HuH-7.5 (cell line): ENCODE results near the gene NT5C2.
"Not testable (repeated sequence)": the region's sequence is repeated elsewhere in the genome, so short reads cannot be mapped to it uniquely, and the experiment has no call there.

Source experiments
- DNase-seq: peaks from one replicate; pipeline ENCODE4 v3.0.0; 2011; ENCODE audit warnings: low spot score

Gene NT5C2

DNA sequence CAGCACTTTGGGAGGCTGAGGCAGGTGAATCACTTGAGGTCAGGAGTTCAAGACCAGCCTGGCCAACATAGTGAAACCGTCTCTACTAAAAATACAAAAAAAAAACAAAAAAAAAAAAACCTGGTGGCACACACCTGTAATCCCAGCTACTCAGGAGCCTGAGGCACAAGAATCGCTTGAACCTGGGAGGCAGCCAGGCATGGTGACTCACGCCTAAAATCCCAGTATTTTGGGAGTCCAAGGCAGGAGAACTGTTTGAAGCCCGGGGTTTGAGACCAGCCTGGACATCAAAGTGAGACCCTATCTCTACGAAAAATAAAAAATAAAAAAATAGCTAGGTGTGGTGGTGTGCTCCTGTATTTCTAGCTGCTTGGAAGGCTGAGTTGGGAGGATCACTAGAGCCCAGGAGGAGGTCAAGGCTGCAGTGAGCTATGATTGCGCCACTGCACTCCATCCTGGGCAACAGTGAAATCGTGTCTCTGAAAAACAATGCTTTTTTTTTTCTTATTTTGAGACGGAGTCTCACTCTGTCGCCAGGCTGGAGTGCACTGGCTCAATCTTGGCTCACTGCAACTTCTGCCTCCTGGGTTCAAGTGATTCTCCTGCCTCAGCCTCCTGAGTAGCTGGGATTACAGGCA is 29.2 kb downstream of the NT5C2 start:
- DNase-seq = not testable (repeated sequence)

DNA sequence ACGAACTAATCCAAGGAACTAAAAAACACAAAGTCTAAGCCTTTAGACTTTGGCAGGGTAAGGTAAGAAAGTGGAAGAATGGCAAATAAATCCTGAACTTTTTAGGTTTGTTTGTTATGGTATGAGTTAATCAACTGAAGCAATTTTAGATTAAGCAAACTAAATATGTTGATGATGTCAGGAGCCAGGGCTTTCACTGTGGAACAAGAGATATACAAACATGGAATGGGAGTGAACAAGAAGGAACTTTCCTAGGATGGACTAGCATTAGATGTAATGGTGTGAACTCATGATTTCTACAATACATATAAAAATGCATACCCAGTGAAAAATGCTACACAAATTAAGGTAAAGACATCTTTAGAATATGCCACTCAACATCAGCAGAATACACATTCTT is 35.8 kb downstream of the NT5C2 start:
- DNase-seq = no peak

DNA sequence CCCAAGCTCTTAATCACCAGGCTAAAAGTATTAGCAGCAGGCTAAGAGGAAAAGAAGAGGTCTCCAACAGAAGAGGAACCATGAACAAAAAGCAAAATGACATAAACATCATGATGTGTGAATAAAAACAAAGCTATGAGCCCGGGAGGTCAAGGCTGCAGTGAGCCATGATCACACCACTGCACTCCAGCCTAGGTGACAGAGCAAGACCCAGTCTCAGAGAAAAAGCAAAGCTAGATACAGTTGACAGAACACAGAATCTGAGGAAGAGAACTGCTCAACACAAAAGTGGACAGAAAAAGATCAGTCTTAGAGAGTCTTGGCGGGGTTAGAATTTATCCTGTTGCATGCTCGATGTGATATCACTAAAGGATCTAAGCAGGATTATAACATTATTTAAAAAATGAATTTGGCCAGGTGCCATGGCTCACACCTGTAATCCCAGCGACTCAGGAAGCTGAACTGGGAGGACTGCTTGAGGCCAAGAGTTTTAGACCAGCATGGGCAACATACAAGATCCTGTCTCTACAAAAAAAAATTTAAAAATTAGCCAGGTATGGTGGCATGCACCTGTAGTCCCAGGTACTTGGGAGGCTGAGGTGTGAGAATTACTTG is 37.5 kb downstream of the NT5C2 start:
- no peak for DNase-seq

DNA sequence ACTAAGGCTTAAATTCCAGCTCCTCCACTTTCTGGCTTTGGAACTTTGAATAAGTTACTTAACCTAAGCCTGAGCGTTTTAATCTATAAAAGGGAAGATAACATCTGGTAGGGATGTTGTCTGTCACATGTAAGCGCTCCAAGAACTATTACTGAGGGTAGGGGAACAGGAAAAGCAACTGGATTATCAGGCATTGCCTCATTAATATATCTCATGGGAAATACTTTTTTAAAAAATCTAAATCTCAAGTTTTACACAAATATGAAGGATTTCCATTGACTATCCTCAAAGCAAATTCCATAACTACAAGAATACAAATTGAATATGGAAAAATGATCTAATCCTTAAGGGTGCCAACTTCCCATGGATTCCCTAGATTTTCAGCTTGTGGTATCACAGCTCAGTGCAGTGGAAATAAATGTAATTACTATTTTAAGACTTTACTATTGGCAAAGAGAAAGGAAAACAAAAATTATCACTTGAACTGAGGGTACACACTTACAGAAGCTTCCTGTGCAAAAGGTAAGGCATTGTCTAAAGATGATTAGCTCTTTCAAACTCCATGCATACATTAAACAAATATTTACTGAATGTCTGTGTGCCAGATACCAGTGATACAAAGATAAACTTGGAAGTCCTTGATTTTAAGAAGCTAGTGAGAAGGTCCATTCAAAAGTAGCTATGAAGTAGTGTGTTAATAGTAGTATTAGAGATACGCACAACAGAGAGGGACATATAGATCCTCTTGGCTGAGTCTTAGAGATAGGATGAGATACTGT is 38.4 kb downstream of the NT5C2 start:
- DNase-seq = no peak

DNA sequence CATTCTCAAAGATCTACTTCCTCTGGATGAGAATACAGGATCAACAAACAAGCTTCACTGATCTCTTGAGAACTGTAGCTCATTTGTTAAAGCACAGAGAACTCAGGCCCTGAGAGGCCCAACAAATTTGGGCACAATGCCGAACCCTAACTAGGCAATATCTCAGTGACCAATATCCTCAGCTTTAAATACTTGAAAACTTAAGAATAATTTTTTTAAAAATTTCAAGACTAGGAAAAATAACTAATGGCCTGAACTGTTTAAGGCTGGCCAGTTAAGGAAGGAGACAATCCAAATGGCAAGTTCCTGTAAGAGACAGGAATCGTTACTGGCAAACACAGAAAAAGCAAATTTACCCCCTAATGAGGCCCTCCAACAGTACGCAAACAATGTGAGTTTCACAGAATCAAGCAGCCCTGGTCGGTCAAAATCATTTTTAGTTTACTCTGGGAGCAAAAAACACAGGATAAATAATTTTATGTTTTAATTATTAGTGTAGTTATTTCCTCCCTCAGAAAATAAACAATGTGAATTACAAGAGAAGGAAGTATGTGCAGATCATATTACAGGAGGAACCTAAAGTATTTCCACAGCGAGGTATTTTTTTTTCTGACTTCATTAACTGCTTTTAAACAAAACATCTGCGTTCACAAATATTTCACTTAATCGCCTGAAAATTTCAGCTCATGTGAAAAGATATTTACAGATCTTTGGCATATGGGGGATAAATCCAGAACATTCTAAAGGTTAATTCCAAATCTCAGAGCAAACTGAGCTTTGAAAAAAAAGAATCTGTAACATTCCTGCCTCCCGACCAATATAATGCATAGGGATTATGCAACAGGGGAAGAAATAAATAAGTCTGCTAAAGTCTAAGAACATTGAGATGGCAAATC is 39.5 kb downstream of the NT5C2 start:
- DNase-seq = no peak

DNA sequence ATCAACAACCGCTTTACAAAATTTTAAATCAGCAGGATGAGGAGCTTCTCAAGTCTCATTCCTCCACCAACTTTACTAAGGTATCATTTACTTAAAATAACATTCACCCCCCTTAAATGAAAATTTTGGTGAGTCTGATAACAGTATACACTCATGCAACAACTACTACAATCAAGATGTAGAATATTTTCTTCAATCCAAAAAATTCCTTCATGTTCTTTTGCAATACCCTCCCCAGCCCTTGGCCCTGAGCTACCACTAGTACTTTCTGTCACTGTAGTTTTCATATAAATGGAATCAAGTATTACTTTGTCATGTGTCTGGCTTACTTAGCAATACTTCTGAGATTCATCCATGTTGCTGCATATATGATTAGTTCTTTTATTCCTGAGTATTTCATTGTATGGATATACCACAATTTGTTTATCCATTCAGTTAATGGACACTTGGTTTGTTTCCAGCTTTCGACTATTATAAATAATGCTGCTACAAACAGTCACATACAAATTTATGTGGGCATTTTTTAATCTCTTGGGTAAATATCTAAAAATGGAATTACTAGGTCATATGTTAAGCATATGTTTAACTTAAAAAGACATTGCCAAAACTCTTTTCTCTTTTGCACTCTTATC is 43.0 kb downstream of the NT5C2 start:
- DNase-seq = no peak

DNA sequence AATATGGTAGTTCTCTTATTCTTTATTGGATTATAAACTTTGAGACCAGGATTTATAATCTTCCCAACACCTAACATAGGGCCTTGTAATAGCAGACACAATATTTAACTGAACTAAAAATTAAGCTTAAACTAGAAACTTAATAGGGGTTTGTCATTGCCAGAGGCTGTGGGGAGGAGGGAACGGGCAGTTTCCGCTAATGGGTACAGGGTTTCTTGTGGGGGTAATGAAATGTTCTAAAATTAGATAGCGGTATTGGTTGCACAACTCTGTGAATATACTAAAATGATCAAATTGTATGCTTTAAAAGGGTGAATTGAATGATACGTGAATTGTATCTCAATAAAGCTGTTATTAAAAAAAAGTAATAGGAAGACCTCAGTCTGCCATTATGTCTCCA is 45.4 kb downstream of the NT5C2 start:
- DNase-seq = no peak

DNA sequence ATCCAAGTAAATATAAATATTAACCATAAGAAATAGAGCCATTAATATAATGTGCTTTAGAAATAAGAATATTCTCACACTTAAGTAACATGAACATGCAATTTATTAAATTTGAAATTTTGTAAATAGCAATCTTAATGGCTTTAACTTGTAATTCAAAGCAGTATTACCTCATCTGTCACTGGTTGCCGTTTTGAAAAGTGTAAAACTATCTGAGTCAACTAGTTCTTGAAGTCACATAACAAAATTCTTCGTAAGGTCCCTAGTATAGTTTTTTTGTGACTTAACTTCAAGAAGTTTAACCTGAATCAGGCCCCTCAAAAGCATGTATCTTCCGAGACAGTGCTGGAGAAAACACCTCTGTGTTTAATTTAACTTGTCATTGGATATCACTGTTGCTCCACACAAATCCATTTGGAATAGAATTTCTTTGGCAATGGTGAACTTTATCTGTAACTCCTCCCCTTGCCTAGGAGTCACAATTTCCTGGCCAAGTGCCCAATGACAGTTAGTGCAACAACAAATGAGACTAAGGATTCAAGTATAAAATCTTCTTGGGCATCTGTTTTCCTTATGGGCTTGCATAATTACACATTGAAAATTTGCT is 47.1 kb downstream of the NT5C2 start:
- DNase-seq = no peak

DNA sequence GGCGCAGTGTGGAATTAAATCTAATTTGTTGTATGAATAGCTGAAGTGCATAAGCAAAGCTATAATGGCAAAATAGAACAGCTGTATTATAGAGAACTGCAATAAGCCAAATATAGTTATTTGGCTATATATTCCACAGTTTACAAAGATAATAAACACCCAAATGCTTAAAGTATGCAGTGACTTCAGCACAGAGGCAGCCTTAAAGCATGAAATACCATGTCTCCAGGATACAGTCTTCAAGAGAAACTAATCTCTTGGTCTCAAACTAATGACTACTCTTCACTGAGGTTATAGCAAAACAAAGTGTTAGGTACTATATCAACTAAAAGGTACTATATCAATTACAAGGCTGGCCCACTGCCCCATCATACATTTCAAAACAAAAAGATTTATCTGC is 48.0 kb downstream of the NT5C2 start:
- no peak for DNase-seq

DNA sequence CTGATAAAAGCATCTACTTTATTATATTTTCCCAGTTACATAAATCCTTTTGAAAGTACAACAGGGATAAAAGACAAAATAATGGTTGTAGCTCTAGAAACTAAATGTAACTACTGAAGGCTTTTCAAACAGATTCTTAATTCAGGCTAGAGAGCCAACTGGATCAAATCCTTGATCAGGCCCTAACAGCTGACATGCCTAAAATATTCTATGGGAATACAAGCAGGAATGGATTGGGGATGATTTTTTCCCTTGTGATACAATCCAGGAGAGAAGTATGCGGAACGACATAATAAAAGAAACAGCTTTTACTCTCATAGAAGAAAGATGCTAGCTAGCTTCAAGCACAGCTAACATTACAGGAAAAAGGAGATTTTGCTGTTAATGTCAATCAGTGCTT is 49.0 kb downstream of the NT5C2 start:
- DNase-seq = no peak

DNA sequence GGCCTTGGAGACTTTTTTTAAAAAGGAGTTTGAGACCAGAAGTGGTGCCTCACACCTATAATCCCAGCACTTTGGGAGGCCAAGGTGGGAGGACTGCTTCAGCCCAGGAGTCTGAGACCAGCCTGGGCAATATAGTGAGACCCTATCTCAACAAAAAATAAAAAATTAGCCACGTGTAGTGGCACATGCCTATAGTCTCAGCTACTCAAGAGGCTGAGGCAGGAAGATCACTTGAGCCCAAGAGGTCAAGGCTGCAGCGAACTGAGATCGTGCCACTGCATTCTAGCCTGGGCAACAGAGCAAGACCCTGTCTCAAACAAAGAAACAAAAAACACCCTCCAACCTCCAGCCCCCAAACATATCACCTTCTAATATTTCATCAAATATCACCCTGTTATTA is 49.4 kb downstream of the NT5C2 start:
- DNase-seq = not testable (repeated sequence)

DNA sequence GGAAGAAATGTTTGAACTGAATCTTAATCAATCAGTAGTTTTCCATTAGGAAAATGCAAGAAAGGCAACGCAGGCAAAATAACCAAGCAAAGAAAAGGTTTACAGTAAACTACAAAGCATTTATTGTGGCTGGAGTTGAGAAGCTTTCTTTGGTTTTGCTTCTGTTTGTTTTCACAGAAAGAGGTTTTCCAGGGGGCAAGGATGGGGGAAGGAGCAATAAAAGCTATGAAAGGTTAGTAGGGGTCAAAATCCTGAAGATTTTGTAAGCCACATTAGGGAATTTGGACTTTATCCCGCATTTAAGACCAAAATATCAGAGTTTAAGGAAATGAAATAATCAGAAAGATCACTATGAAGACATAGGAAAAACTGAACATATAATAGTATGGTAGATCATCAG is 51.1 kb downstream of the NT5C2 start:
- DNase-seq = no peak

DNA sequence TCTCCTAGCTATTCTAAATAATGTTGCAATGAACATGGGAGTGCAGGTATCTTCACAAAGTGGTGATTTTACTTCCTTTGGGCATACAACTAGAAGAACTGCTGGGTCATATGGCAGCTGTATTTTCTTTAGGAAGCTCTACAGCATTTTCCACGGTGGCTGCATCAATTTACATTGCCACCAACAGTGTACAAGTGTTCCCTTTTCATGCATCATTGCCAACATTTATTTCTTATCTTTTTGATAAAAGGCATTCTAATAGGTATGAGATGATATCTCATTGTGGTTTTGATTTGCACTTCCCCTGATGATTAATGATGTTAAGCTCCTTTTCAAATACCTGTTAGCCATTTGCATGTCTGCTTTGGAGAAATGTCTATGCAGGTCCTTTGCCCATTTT is 52.6 kb downstream of the NT5C2 start:
- no peak for DNase-seq

DNA sequence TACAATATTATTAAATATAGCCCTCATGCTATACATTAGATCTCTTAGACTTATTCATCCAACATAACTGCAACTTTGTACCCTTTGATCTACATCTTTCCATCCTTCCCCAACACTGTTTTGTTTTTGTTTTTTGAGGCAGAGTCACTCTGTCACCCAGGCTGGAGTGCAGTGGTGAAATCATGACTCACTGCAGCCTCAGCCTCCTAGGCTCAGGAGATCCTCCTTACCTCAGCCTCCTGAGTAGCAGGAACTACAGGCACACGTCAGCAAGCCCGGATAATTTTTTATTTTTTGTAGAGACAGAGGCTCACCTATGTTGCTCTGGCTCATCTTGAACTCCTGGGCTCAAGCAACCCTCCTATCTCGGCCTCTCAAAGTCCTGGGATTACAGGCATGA is 53.3 kb downstream of the NT5C2 start:
- DNase-seq = no peak

DNA sequence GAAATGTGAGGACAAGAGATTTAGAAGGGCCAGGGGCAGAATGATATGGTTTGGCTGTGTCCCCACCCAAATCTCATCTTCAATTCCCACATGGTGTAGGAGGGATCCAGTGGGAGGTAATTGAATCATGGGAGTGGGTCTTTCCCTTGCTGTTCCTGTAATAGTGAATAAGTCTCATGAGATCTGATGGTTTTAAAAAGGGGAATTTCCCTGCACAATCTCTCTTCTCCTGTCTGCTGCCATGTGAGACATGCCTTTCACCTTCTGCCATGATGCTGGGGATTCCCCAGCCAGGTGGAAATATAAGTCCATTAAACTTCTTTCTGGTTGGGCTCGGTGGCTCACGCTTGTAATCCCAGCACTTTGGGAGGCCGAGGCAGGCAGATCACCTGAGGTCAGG is 57.9 kb downstream of the NT5C2 start:
- DNase-seq = not testable (repeated sequence)

DNA sequence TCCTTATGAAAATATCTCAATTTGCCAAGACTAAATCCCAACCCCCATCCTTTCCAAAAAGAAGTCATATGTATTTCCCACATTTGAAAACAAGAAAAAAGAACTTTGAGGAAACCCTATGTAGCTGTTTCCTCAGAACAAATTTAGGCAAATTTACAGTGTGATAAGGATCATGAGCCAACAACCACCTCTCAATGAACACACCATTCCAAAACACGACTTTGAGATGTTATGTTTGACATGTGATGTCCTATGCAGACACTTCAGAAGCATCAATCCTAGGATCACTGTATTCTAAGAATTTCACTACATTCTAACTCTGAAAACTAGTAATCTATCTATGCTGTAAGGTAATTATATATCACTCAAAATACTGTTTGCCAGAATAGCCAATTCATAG is 62.2 kb downstream of the NT5C2 start:
- DNase-seq = no peak

DNA sequence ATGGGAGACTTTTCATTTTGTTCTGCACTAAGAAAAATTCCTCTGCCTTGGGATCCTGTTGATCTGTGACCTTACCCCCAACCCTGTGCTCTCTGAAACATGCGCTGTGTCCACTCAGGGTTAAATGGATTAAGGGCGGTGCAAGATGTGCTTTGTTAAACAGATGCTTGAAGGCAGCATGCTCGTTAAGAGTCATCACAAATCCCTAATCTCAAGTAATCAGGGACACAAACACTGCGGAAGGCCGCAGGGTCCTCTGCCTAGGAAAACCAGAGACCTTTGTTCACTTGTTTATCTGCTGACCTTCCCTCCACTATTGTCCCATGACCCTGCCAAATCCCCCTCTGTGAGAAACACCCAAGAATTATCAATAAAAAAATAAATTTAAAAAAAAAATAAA is 62.9 kb downstream of the NT5C2 start:
- DNase-seq = not testable (repeated sequence)

DNA sequence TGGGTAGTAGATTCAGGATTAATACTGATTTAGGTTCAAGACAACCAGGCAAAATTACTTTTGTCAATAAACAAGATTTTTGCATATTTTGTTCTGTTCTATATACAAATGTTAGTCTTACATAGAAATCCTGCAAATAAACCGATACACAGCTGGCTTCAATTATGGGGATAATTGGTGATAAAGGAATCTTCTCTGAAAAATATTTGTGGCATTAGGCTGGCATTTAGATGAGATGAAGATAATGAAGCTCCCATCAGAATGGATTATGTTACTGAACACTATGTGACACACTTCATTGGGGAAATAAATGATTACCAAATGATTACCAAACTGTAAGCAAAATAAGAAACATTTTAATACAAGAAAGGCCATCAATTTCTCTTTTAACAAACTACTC is 65.8 kb downstream of the NT5C2 start:
- no peak for DNase-seq

DNA sequence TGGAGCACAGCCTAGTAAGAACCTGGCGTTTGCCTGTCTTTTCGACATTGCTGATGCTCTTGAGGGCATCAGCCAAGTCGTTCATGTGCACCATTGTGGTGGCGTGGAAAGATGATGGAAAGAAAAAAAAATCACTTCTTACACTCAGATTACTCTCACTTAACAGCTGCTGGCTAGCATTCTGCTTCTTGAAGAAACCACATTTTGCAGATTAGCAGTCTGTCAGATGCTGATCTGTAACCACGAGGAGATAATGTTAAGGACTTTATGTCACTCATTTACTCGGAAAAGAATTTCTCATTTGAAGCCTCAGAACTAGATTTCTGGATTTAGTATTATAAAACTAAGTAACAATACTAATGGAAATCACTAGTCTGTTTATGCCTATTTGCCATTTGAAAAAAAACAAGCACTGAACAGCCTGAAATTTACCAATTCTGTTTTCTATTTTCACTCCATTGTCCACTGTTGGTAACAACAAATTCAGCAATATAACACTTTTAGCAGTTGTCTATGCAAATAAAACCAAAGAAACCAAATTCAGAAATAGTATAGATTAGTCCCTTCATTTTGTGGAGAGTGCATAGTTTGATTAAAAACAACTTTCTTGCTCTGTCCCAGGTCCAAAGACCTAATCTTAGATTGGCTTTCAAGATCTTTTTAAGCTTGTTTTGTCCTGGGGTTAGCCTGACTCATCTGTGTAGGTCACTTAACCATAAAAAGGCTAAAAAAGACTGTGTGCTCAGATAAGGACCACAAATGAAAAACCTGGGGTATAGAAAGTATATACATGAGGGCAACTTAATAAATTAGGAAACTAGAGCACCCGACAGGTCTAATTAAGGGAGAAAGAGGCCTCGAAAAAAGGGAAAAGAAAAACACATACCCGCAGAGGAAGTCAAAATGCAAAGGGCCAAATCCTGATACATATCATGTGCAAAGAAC is 67.5 kb downstream of the NT5C2 start:
- DNase-seq = no peak

DNA sequence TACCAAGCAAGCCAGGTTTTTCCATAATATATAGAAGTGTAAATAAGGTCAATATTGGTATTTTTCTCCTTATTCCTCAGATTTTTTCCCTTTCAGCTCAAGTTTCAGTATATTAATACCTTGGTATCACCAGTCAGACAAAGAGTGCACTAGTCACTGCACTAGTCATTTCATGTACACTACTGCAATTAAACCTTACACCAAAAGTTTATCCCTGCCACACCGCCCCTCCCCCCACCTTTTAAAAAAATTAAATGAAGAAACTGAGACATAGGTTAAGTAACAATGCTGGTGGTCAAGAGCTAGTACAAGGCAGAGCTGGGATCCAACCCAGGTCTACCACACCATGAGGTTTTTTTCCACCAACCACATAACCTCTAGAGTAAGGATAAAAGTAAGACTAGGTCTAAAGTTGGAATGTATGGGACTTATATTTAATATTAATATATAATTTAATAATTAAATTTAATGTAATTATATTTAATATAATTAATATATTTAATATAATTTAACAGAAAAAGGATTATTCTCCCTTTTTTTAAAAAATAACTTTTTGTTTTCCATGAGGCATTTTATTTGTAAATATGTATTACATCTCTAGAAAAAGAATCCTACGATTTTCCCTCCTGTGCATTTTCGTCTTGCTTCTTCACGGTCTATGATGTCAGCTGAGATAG is 68.5 kb downstream of the NT5C2 start:
- no peak for DNase-seq
